ENCODE data around the gene RSPH10B2.
"Not testable (repeated sequence)": the region's sequence is repeated elsewhere in the genome, so short reads cannot be mapped to it uniquely, and the experiment has no call there.

The RSPH10B2 gene

DNA sequence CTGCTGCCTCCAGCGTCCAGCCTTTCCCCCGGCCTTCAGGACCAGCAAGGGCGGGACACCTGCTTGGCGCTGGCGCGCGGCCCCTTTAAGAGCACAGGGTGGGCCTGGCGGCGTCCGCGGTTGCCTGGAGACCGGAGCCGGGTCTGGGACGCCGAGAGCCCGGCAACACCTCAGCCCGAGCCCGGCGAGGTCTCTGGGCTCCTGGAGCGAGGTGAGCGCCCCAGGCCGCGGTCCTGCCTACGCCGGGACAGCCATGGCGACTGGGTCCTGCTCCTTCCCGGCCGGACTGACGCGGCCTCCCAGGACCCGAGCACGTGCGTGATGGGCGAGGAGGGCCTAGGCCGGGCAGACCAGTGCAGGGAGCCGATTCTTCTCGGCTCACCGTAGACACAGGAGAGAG, at the start of gene RSPH10B2:
Gene RSPH10B2 (plus strand): TSS at position 140 of the 400 bp plus-strand sequence. CDS start 3,575 bp downstream, outside the sequence.
- H3K36me3 Mint-ChIP-seq (ENCODE audit: insufficient read depth); H3K27me3 Mint-ChIP-seq; DNase-seq (ENCODE audit: low spot score in 2 of 2); ATAC-seq (replicated peaks; ENCODE audit: extremely low read depth, poor library complexity, severe bottlenecking); H3K4me3 Mint-ChIP-seq; H3K4me1 Mint-ChIP-seq; H3K27ac Mint-ChIP-seq (ENCODE audit: low read depth); H3K9me3 Mint-ChIP-seq: not testable (repeated sequence)

DNA sequence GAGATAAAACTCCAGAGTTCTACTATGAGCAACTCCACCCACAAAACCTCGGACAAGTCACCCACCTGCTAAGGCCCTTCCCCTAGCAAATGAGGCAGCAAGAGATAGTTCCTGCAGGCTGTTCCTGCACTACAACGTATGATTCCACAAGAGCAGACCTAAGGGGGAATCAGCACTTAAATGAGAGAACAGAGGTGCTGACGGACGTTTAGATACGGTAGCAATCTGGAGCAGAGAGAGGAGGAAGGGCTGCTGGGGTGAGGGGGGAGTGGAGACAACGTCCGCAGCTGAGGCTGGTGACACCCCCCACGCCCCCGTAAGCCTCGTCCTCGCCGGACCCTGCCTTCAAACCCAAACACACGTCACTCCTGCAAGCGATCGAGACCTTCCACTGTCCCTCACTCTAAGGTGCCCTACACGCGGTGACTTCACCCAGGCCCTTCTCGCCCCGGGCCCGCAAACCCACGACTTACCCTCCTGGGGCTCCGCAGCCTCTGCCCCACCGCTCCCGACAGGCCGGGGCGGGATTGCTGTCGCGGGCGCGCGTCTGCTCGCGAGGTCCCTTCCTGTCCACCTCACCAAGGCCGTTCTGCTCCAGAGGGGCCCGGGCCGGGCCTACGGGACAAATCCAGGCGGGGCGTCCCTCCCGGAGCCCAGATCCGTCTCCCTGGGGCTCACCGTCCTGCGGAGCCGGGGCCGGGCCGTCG, 47.8 kb upstream of the RSPH10B2 start:
- Mint-ChIP-seq H3K4me1 (peaks cover 55% of the 10 kb centered on the region), H3K27ac (ENCODE audit: low read depth) (peak overlapping the region; percentile 84), H3K4me3 (peak overlapping the region; percentile 94), H3K27me3 (no peaks in the 10 kb centered on the region), H3K9me3 (peaks cover 5% of the 10 kb centered on the region), H3K36me3 (ENCODE audit: insufficient read depth) (peaks cover 41% of the 10 kb centered on the region)
- ATAC-seq (replicated peaks; ENCODE audit: extremely low read depth, poor library complexity, severe bottlenecking) (peak; percentile 60), DNase-seq (ENCODE audit: low spot score in 2 of 2) (peak in 1 of 2 donors; percentile 11)

DNA sequence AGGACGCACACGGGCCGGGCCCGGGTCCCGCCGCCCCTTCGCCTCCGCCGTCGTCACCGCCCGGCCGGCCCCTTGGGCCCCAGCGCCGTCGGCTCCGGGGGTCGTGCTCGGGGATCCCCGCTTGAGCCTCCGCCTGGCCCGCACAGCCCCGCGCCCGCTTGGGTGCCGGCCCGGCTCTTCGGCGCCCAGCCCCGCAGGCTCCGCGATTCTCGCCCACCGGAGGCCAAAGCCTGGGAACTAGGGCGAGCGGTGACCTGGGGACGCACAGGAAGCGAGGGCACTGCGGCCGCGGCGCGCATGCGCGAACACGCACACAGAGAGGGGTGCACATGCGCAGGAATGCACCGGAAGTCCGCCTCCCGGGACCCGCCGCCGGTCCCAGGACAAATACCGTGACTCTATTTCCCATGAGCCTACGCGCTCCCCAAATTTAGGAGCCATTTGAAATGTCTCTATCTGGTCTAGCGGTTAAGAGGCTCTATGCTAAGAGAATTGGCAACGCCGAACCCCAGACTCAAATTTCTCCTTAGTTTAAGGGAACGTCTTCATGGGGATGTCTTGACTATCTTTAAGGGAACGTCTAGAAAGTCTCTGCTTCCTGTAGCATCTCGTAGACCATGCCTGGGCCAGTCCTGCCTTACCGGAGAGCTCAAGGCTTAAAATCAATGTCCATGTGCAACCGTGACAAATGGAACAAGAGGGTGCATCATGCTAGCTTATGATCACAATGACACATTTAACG, 47.1 kb upstream of the RSPH10B2 start, which contains the start of gene ZNF12:
Gene ZNF12 (minus strand): TSS at position 282 of the 742 bp plus-strand sequence. CDS start 1,774 bp downstream, outside the sequence.
- H3K27ac Mint-ChIP-seq (ENCODE audit: low read depth): peak within 1 kb of the TSS; percentile 84
- H3K4me3 Mint-ChIP-seq: peak within 1 kb of the TSS; percentile 94
- ATAC-seq (replicated peaks; ENCODE audit: extremely low read depth, poor library complexity, severe bottlenecking) (peak; percentile 84), DNase-seq (ENCODE audit: low spot score in 2 of 2) (peak; percentile 87 to 90)
- H3K36me3 Mint-ChIP-seq (ENCODE audit: insufficient read depth): peaks cover 35% of the 10 kb centered on the region
- no peaks in the 10 kb centered on the region for H3K27me3 Mint-ChIP-seq
- H3K4me1 Mint-ChIP-seq: peaks cover 48% of the 10 kb centered on the region
- peaks cover 5% of the 10 kb centered on the region for H3K9me3 Mint-ChIP-seq

DNA sequence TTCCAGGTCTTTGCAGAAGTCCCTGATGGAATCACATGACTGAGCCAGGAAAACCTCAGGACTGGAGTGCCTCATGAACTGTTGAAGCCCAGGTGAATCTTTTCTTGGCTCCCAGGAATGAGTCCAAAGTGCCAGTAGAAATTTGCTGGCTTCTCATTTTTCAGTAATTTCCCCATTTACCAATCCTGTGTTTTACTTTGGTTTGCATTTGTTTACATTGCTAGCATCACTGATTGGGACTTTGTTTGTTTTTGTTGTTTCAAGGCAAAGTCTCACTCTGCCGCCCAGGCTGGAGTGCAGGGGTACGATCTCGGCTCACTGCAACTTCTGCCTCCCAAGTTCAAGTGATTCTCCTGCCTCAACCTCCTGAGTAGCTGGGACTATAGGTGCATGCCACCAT, 45.6 kb upstream of the RSPH10B2 start:
- peaks cover 7% of the 10 kb centered on the region for H3K27me3 Mint-ChIP-seq

DNA sequence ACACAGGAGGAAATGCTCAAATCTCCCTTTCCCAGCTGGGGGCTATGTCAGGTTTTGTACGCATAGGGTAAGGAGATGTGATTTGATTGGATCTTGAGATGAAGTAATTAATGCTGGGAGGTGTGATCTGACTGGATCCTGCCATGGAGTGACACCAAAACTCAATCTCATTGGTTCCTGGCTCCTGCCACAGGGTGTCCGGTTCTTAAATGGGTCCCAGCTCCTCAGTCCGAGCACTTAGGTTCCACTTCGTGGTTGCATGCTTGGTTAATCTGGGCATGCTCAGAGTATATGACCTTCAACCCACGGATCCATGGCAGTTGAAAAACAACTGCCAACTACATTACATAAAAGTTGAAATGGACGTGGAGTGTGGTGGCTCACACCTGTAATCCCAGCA, 44.1 kb upstream of the RSPH10B2 start:
- Mint-ChIP-seq H3K27ac (ENCODE audit: low read depth) (no peak overlapping the region), H3K4me3 (no peak overlapping the region), H3K9me3 (no peaks in the 10 kb centered on the region), H3K36me3 (ENCODE audit: insufficient read depth) (peaks cover 15% of the 10 kb centered on the region), H3K4me1 (peaks cover 26% of the 10 kb centered on the region), H3K27me3 (peaks cover 7% of the 10 kb centered on the region)
- DNase-seq (ENCODE audit: low spot score in 2 of 2): no peak
- no peak for ATAC-seq (replicated peaks; ENCODE audit: extremely low read depth, poor library complexity, severe bottlenecking)

More for the DNA sequence above, 45.6 kb upstream of the RSPH10B2 start:
- peaks cover 27% of the 10 kb centered on the region for H3K36me3 Mint-ChIP-seq (ENCODE audit: insufficient read depth)
- H3K27ac Mint-ChIP-seq (ENCODE audit: low read depth): no peak overlapping the region
- DNase-seq (ENCODE audit: low spot score in 2 of 2): no peak
- H3K4me1 Mint-ChIP-seq: peaks cover 33% of the 10 kb centered on the region
- peak overlapping the region; percentile 94 for H3K4me3 Mint-ChIP-seq
- H3K9me3 Mint-ChIP-seq: peaks cover 5% of the 10 kb centered on the region
- ATAC-seq (replicated peaks; ENCODE audit: extremely low read depth, poor library complexity, severe bottlenecking): no peak

DNA sequence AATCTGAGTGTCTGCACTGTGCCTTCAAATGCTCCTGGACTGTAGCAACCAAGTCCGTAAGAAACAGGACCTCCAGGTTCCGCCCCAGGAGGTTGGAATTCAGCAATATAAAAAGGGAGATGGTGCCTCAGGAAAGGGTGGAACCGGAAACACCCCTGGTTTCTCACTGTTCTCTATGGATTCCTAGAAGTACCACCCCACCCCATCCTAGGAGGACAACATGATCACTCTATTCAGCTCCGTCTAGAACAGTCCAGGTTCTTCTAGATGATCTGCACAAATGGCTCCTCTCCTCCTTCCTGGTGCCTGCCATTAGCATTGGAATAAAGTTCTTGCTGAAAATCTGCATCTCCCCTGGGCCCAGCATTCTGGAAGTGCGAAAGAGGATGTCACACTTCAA, 39.5 kb upstream of the RSPH10B2 start:
- no peak for ATAC-seq (replicated peaks; ENCODE audit: extremely low read depth, poor library complexity, severe bottlenecking)
- peaks cover 1% of the 10 kb centered on the region for H3K36me3 Mint-ChIP-seq (ENCODE audit: insufficient read depth)
- H3K4me1 Mint-ChIP-seq: peaks cover 8% of the 10 kb centered on the region
- H3K4me3 Mint-ChIP-seq: no peak overlapping the region
- H3K9me3 Mint-ChIP-seq: no peaks in the 10 kb centered on the region
- H3K27me3 Mint-ChIP-seq: peaks cover 31% of the 10 kb centered on the region
- H3K27ac Mint-ChIP-seq (ENCODE audit: low read depth): no peak overlapping the region
- no peak for DNase-seq (ENCODE audit: low spot score in 2 of 2)

DNA sequence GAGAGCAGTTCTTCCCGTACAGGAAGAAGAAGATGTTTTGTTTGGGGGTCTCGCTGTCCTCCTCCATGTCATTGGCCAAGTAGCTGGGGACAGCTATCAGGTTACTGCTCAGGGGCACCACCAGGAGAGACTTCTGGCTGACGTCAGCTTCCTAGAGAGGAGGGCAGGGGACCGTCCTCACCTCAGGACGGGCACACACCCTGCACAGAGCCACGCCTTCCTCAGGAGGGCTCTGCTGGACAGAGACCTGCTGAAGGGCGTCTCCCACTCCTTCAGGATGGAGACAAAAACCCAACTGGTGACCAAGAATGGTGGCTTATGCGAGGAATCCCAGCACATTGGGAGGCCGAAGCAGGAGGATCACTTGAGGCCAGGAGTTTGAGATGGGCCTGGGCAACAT, 38.0 kb upstream of the RSPH10B2 start:
- H3K27ac Mint-ChIP-seq (ENCODE audit: low read depth); H3K36me3 Mint-ChIP-seq (ENCODE audit: insufficient read depth); H3K4me3 Mint-ChIP-seq: not testable (repeated sequence)

DNA sequence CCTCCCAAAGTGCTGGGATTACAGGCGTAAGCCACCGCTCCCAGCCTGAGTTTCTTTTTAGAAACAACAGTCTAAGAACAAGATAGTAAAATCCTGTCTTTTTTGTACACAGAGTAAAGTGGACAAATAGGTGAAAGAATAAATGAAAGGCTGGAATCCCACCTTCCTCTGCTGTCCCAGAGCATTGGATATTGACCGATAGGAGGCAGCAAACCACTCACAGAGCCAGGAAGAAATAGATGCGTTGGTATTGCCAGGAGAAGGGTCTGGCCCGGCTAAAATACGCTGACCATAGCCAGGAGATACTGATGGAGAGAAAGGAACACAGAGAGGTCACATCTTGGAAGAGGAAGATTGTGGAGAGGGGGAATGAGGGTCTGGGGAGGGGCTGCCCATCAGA, 35.8 kb upstream of the RSPH10B2 start:
- Mint-ChIP-seq H3K27me3 (peaks cover 52% of the 10 kb centered on the region), H3K9me3 (no peaks in the 10 kb centered on the region), H3K27ac (ENCODE audit: low read depth) (no peak overlapping the region), H3K4me3 (no peak overlapping the region), H3K36me3 (ENCODE audit: insufficient read depth) (peaks cover 3% of the 10 kb centered on the region), H3K4me1 (peaks cover 8% of the 10 kb centered on the region)
- DNase-seq (ENCODE audit: low spot score in 2 of 2) (no peak), ATAC-seq (replicated peaks; ENCODE audit: extremely low read depth, poor library complexity, severe bottlenecking) (no peak)

More for the DNA sequence above, 38.0 kb upstream of the RSPH10B2 start:
- not testable (repeated sequence) for H3K9me3 Mint-ChIP-seq; H3K4me1 Mint-ChIP-seq; ATAC-seq (replicated peaks; ENCODE audit: extremely low read depth, poor library complexity, severe bottlenecking); DNase-seq (ENCODE audit: low spot score in 2 of 2)
- peaks cover 37% of the 10 kb centered on the region for H3K27me3 Mint-ChIP-seq

DNA sequence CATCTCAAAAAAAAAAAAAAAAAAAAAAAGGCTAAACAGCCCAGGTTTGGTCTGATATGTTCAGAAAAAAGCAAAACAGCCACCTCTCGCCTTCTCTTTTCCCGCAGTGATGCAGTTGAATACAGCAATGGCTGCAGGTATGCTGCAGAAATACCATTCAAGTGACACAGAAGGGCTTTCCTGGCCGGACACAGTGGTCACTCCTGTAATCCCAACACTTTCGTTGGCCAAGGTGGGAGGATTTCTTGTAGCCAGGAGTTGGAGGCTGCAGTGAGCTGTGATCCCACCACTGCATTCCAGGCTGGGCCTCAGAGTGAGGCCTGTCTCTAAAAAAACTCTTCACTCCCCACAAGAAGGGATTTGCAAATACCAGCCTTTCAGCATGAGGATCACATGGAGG, 29.6 kb upstream of the RSPH10B2 start:
- peaks cover 36% of the 10 kb centered on the region for H3K27me3 Mint-ChIP-seq
- not testable (repeated sequence) for H3K9me3 Mint-ChIP-seq; H3K27ac Mint-ChIP-seq (ENCODE audit: low read depth); H3K4me3 Mint-ChIP-seq; ATAC-seq (replicated peaks; ENCODE audit: extremely low read depth, poor library complexity, severe bottlenecking); H3K4me1 Mint-ChIP-seq; H3K36me3 Mint-ChIP-seq (ENCODE audit: insufficient read depth); DNase-seq (ENCODE audit: low spot score in 2 of 2)

DNA sequence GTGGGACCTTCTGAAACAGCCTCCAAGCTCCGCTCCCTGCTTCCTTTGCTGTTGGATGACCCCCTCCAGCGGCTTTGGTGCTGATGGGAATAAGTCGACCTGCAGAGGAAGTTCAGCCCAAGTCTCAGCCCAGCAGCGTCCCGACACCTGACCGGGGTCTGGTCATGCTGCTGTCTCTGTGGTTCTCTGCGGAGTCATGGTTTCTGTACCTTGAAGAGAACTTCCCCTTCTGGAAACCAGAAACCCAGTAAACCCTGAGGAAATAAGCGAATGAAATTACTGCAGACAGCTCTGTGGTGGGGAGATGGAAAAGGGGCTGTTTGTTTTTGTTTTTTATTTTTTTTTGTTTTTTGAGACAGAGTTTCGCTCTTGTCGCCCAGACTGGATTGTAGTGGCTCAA, 28.9 kb upstream of the RSPH10B2 start:
- no peak for ATAC-seq (replicated peaks; ENCODE audit: extremely low read depth, poor library complexity, severe bottlenecking)
- H3K27me3 Mint-ChIP-seq: peaks cover 36% of the 10 kb centered on the region
- H3K4me3 Mint-ChIP-seq: no peak overlapping the region
- H3K36me3 Mint-ChIP-seq (ENCODE audit: insufficient read depth): peaks cover 1% of the 10 kb centered on the region
- H3K4me1 Mint-ChIP-seq: peaks cover 5% of the 10 kb centered on the region
- no peaks in the 10 kb centered on the region for H3K9me3 Mint-ChIP-seq
- no peak for DNase-seq (ENCODE audit: low spot score in 2 of 2)
- no peak overlapping the region for H3K27ac Mint-ChIP-seq (ENCODE audit: low read depth)

DNA sequence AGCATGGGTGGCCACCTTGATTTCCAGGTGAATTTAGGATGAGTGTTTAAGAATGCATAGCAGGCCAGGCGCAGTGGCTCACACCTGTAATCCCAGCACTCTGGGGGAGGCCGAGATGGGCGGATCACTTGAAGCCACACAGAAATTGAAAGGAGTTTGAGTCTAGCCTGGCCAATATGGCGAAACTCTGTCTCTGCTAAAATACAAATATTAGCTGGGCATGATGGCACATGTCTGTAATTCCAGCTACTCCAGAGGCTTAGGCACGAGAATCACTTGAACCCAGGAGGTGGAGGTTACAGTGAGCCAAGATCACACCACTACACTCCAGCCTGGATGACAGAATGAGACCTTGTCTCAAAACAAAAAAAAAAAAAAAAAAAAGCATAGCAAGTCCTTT, 27.6 kb upstream of the RSPH10B2 start:
- not testable (repeated sequence) for H3K9me3 Mint-ChIP-seq; H3K4me3 Mint-ChIP-seq; H3K27ac Mint-ChIP-seq (ENCODE audit: low read depth); H3K36me3 Mint-ChIP-seq (ENCODE audit: insufficient read depth); ATAC-seq (replicated peaks; ENCODE audit: extremely low read depth, poor library complexity, severe bottlenecking); DNase-seq (ENCODE audit: low spot score in 2 of 2)
- peaks cover 15% of the 10 kb centered on the region for H3K4me1 Mint-ChIP-seq
- peaks cover 26% of the 10 kb centered on the region for H3K27me3 Mint-ChIP-seq

DNA sequence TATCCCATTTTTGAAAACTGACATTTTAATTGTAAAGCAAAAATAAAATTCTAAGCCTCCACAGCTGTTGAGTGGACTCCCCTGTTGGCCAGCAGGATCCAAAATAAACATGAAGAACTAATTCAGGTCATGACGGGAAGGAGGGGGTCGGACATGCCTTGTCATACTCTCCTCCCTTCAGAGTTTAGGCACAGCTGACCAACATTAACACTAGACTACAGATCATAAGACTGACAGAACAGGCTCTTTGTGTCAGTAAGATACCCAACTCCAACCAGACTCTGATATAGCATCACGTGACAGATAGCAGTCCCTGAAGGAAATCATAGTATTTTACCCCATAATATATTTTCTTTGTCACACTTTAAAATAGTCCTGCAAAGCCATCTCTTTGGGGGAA, 26.2 kb upstream of the RSPH10B2 start:
- H3K36me3 Mint-ChIP-seq (ENCODE audit: insufficient read depth): peaks cover 11% of the 10 kb centered on the region
- ATAC-seq (replicated peaks; ENCODE audit: extremely low read depth, poor library complexity, severe bottlenecking) (no peak), DNase-seq (ENCODE audit: low spot score in 2 of 2) (no peak)
- peaks cover 13% of the 10 kb centered on the region for H3K27me3 Mint-ChIP-seq
- H3K27ac Mint-ChIP-seq (ENCODE audit: low read depth): no peak overlapping the region
- H3K4me1 Mint-ChIP-seq: peaks cover 19% of the 10 kb centered on the region
- no peaks in the 10 kb centered on the region for H3K9me3 Mint-ChIP-seq
- no peak overlapping the region for H3K4me3 Mint-ChIP-seq

Data from central memory CD8-positive, alpha-beta T cell (primary cell).